MG63 (cell line): ENCODE data around the gene PCSK5. TPM values are rescaled to one million over a fixed set of nuclear protein-coding genes. Genes with fewer than 3 reads are reported as not detected.
A peak's percentile ranks its signal among the peaks of the same experiment; 100 is the strongest.
"Not testable (repeated sequence)": the region's sequence is repeated elsewhere in the genome, so short reads cannot be mapped to it uniquely, and the experiment has no call there.

ENCODE experiments used
- DNase-seq: peaks from one replicate; pipeline ENCODE4 v3.0.0-alpha.2; 2020
- H3K27me3 ChIP-seq: fragments of 250-450 bp; sonication (Bioruptor Pico); 2 replicates; pipeline ENCODE4 v1.5.1; 2020; ENCODE audit warnings: mild to moderate bottlenecking, moderate library complexity
- H3K36me3 ChIP-seq: fragments of 250-450 bp; sonication (Bioruptor Pico); 2 replicates; pipeline ENCODE4 v1.5.1; 2020; ENCODE audit warnings: mild to moderate bottlenecking, moderate library complexity
- H3K4me3 ChIP-seq: fragments of 250-450 bp; sonication (Bioruptor Pico); 2 replicates; pipeline ENCODE4 v1.5.1; 2020; ENCODE audit warnings: mild to moderate bottlenecking, moderate library complexity
- H3K9me3 ChIP-seq: fragments of 250-450 bp; sonication (Bioruptor Pico); 2 replicates; pipeline ENCODE4 v1.5.1; 2020; ENCODE audit warnings: mild to moderate bottlenecking, moderate library complexity
- total RNA-seq: library from RNA; depleted of rRNA; stranded (reverse); fragments of >200 nt; shearing (Covaris generic); gene quantifications from 2 replicates; pipeline ENCODE4 v1.2.3, GENCODE V29; 2014; ENCODE audit warnings: low replicate concordance; rRNA removed

The PCSK5 gene
- total RNA-seq: 0.13 TPM in 1 of 2 replicates, not detected in the other

DNA sequence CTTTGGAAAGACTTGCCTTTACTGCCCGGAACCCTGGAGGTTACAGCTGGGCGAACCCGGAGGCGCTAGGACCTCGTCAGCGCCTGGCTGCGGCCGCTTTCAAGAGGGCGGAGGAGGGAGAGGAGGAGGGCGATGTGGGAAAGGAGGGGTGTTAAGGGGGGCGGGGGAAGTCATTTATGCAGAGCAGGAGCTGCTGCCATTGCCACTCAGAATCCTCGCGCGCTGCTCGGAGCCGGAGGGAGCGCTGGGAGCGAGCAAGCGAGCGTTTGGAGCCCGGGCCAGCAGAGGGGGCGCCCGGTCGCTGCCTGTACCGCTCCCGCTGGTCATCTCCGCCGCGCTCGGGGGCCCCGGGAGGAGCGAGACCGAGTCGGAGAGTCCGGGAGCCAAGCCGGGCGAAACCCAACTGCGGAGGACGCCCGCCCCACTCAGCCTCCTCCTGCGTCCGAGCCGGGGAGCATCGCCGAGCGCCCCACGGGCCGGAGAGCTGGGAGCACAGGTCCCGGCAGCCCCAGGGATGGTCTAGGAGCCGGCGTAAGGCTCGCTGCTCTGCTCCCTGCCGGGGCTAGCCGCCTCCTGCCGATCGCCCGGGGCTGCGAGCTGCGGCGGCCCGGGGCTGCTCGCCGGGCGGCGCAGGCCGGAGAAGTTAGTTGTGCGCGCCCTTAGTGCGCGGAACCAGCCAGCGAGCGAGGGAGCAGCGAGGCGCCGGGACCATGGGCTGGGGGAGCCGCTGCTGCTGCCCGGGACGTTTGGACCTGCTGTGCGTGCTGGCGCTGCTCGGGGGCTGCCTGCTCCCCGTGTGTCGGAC, at the start of gene PCSK5:
TSS of gene PCSK5 (plus strand) at position 202 of the 805 bp plus-strand sequence. CDS start at position 711, 509 bp downstream.
- DNase-seq: peak; percentile 80
- peak within 1 kb of the TSS; percentile 51 for H3K4me3 ChIP-seq
- no peaks in the 10 kb centered on the region for H3K36me3 ChIP-seq
- 0 out of 2 replicates have a peak, but pooled peaks cover 3% of the 10 kb centered on the region for H3K27me3 ChIP-seq
- no peaks in the 10 kb centered on the region for H3K9me3 ChIP-seq

- Histone ChIP-seq H3K4me3 (no peak overlapping the region), H3K36me3 (no peaks in the 10 kb centered on the region), H3K9me3 (no peaks in the 10 kb centered on the region), H3K27me3 (no peaks in the 10 kb centered on the region)
- DNase-seq: no peak
Observed at GRCh38 chr9:75844321-75844720, 46.2 kb upstream of the PCSK5 start.

DNA sequence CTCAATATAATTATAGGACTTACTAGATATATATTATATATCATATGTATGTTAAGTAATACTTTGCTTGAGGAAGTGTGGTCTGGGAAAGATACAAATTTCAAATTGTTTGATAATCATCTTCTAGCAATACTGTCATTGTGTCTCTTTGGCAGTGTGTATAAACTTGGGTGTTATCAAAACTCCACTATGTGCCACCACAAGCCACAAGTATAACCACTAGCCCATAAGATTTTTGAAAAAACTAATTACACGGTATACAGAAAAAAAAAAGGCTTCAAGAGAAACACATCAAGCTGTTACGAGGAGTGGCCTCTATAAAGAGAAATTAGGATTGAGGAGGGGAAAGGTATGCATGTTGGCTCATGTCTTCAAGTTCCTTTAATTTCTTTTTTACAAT, 44.7 kb upstream of the PCSK5 start:
- H3K36me3 ChIP-seq: no peaks in the 10 kb centered on the region

DNA sequence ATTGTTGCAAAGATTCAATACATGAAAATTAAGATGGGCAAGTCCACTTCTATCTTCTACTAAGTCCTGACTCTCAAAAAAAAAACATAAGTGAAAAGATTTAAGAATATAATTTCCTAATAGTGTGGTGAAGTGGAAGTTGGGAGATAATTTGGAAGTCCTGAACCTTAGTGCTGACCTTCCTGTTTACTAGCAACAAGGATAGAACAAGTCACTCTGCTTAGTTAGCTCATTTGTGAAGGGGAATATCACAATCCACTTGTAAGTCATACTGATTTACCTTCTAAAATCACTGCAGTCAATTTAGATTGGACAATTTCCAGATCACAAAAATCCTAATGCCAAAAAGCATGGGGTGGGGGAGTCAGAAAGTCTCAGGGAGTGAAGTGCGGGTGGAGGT, 43.4 kb upstream of the PCSK5 start:
- DNase-seq: no peak
- Histone ChIP-seq H3K9me3 (no peaks in the 10 kb centered on the region), H3K27me3 (no peaks in the 10 kb centered on the region), H3K36me3 (no peaks in the 10 kb centered on the region), H3K4me3 (no peak overlapping the region)

More for the DNA sequence above, 44.7 kb upstream of the PCSK5 start:
- no peaks in the 10 kb centered on the region for H3K9me3 ChIP-seq
- no peak overlapping the region for H3K4me3 ChIP-seq
- H3K27me3 ChIP-seq: no peaks in the 10 kb centered on the region
- no peak for DNase-seq

DNA sequence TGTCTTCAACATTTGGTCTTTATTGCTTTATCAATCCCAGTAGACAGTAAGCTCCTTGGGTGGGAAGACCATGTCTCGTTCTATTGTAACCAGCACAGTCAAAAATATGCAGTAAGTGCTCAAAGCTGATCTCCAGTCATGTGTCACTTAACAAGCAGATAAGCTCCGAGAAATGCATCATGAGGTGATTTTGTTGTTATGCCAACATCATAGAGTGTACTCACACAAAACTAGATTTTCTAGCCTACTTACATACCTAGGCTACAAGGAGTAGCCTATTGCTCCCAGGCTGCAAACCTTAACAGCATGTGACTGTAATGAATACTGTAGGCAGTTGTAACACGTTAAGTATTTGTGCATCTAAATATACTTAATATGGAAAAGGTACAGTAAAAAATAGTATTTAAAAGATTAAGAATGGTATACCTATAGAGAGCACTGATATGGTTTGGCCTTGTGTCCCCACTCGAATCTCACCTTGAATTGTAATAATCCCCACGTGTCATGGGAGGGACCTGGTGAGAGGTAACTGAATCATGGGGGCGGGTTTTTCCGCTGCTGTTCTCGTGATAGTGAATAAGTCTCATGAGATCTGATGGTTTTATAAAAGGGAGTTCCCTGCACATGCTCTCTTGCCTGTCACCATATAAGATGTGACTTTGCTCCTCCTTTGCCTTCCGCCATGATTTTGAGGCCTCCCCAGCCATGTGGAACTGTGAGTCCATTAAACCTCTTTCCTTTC, 39.8 kb upstream of the PCSK5 start:
- H3K9me3 ChIP-seq: no peaks in the 10 kb centered on the region
- no peaks in the 10 kb centered on the region for H3K27me3 ChIP-seq
- no peak for DNase-seq
- H3K4me3 ChIP-seq: no peak overlapping the region
- H3K36me3 ChIP-seq: no peaks in the 10 kb centered on the region

GRCh38 chr9:75851917-75852316, 38.6 kb upstream of the PCSK5 start:
- H3K9me3 ChIP-seq: no peaks in the 10 kb centered on the region
- H3K4me3 ChIP-seq: no peak overlapping the region
- no peaks in the 10 kb centered on the region for H3K36me3 ChIP-seq
- H3K27me3 ChIP-seq: no peaks in the 10 kb centered on the region
- DNase-seq: no peak

- H3K9me3 ChIP-seq: no peaks in the 10 kb centered on the region
- no peak overlapping the region for H3K4me3 ChIP-seq
- H3K27me3 ChIP-seq: no peaks in the 10 kb centered on the region
- H3K36me3 ChIP-seq: no peaks in the 10 kb centered on the region
- DNase-seq: no peak
Observed at GRCh38 chr9:75852746-75853145, 37.7 kb upstream of the PCSK5 start.

DNA sequence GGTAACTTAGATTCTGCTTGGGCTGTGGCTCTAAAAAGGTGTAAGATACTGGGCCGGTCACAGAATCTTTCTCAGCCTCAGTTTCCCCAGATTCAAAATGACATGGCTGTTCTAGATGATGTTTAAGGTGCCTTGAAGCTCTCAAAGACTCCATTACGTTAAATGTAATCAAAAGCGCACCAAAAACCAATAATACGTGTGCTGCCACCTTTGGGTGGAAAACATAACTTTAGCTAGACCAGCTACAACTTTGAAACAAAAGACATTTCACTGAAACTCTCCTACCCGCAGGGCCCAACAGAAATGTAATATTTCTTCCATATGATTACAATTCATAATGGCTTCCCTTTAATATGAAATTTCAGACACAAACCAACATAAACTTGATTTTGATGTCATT, 35.0 kb upstream of the PCSK5 start:
- no peak for DNase-seq
- no peaks in the 10 kb centered on the region for H3K27me3 ChIP-seq
- no peak overlapping the region for H3K4me3 ChIP-seq
- H3K36me3 ChIP-seq: no peaks in the 10 kb centered on the region
- H3K9me3 ChIP-seq: no peaks in the 10 kb centered on the region

DNA sequence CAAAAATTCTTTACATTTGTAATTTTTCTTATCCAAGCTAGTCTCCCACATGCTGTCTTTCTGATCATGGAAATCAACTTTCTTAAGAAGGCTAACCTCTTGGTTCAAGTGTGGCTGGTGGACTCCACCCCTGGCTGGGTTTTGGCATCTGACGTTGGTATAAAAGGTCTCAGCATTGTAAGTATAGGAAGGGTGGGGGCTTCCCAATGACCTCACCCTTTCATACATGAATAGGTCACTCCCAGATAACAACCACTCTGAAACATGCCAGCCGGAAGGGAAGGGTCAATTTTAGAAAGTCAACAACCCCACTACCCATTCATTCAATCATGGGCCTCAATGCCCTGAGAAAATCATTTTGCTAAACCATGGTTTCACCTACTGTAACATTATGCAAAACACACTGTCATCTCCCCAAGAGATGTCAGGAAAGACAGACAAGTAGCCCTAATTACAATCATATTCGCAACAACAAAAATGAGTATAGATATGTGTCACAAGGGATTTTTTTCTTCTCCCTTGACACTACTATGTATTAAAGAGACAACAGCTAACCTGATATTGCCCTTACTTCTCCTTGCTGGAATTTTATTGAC, 31.9 kb upstream of the PCSK5 start:
- H3K36me3 ChIP-seq: no peaks in the 10 kb centered on the region
- no peak for DNase-seq

DNA sequence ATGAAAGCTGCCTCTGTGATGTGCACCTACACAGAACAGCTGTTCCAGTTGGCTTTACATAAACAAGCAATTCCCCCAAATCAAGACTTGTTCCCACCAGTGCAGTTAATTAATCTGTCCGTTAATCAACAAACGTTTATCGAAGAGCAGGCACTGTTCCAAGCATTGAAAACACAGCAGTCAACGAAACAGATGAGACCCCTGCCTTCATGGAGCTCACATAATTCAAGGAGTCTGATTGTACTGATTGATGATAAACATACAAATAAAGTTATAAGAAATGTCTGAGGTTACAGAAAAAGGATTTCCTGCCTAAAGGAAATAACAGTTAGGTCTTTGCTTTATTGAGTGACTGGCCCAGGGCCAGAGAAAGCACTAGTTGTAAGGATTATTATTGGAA, 26.2 kb upstream of the PCSK5 start:
- Histone ChIP-seq H3K4me3 (no peak overlapping the region), H3K36me3 (no peaks in the 10 kb centered on the region), H3K27me3 (no peaks in the 10 kb centered on the region), H3K9me3 (no peaks in the 10 kb centered on the region)
- no peak for DNase-seq

More for the DNA sequence above, 31.9 kb upstream of the PCSK5 start:
- Histone ChIP-seq H3K27me3 (no peaks in the 10 kb centered on the region), H3K9me3 (no peaks in the 10 kb centered on the region), H3K4me3 (no peak overlapping the region)

- Histone ChIP-seq H3K27me3 (no peaks in the 10 kb centered on the region), H3K4me3 (no peak overlapping the region)
- DNase-seq: no peak
Observed at GRCh38 chr9:75866273-75866871, 24.1 kb upstream of the PCSK5 start.

DNA sequence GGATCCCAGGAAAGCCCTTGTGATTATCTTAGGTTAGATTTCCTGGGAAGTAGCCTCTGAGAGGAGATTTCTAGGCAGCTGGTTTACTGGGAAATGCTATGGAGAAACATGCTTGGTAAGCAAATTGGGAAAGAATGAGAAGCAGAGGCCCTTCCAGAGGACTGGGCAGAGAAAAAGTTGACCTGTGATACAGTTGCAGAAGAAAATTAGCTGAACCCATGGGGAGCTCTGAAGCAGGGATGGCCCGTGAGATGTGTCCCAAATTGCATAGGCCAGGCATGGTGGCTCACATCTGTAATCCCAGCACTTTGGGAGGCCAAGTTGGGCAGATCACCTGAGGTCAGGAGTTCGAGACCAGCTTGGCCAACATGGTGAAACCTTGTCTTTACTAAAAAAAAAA, 21.9 kb upstream of the PCSK5 start:
- not testable (repeated sequence) for H3K9me3 ChIP-seq, H3K27me3 ChIP-seq, H3K4me3 ChIP-seq, DNase-seq, H3K36me3 ChIP-seq

More at GRCh38 chr9:75866273-75866871, 24.1 kb upstream of the PCSK5 start:
- H3K9me3 ChIP-seq: no peaks in the 10 kb centered on the region
- H3K36me3 ChIP-seq: no peaks in the 10 kb centered on the region

GRCh38 chr9:75869236-75869635, 21.2 kb upstream of the PCSK5 start:
- Histone ChIP-seq H3K9me3 (no peaks in the 10 kb centered on the region), H3K4me3 (no peak overlapping the region), H3K27me3 (no peaks in the 10 kb centered on the region), H3K36me3 (no peaks in the 10 kb centered on the region)
- DNase-seq: no peak

DNA sequence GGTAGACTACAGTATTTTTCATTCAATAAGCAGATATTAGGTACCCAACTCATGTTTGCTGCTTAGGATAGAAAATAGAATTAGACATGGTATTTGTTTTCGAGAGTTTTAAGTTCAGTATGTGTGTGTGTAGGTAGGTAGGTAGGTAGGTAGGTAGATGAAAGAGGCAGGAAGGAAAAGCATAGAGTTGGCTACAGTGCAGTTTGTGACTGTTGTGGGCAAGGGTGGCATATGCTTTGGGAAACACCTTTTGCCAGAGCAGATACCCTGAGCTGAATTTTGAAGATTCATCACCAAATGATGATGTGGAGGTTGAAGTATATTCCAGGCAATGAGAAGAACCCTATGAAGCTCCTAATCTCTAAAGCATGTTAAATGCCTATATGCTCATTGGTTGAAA, 20.0 kb upstream of the PCSK5 start:
- H3K36me3 ChIP-seq: no peaks in the 10 kb centered on the region
- H3K4me3 ChIP-seq: no peak overlapping the region
- DNase-seq: no peak
- no peaks in the 10 kb centered on the region for H3K27me3 ChIP-seq
- H3K9me3 ChIP-seq: no peaks in the 10 kb centered on the region

GRCh38 chr9:75871624-75872023, 18.8 kb upstream of the PCSK5 start:
- Histone ChIP-seq H3K36me3 (no peaks in the 10 kb centered on the region), H3K27me3 (no peaks in the 10 kb centered on the region), H3K4me3 (no peak overlapping the region), H3K9me3 (no peaks in the 10 kb centered on the region)
- DNase-seq: no peak

- Histone ChIP-seq H3K9me3 (no peaks in the 10 kb centered on the region), H3K4me3 (no peak overlapping the region), H3K27me3 (no peaks in the 10 kb centered on the region), H3K36me3 (no peaks in the 10 kb centered on the region)
- no peak for DNase-seq
Observed at GRCh38 chr9:75873712-75874111, 16.8 kb upstream of the PCSK5 start.
